GM21515 (cell line): Measurements from ENCODE around the gene DLGAP3.

ENCODE experiments used
- ATAC-seq: cut with Tn5 transposase; IDR thresholded peaks from one replicate; pipeline ENCODE4 v1.9.1; 2021; ENCODE audit not compliant: unreplicated experiment

The DLGAP3 gene

GRCh38 chr1:34906222-34906621, 23.2 kb downstream of the DLGAP3 start:
- ATAC-seq = no peak

- no peak for ATAC-seq
Measured at GRCh38 chr1:34905098-34905459, 24.4 kb downstream of the DLGAP3 start.

- ATAC-seq = no peak
Measured at GRCh38 chr1:34904236-34905097, 25.0 kb downstream of the DLGAP3 start.

GRCh38 chr1:34901919-34902318, 27.5 kb downstream of the DLGAP3 start:
- no peak for ATAC-seq

- ATAC-seq = no peak
Measured at GRCh38 chr1:34900775-34901502, 28.5 kb downstream of the DLGAP3 start.

- ATAC-seq = no peak
Measured at GRCh38 chr1:34899906-34900305, 29.5 kb downstream of the DLGAP3 start.

GRCh38 chr1:34899471-34899870, 30.0 kb downstream of the DLGAP3 start:
- no peak for ATAC-seq

- no peak for ATAC-seq
Measured at GRCh38 chr1:34898330-34898761, 31.1 kb downstream of the DLGAP3 start.

GRCh38 chr1:34896612-34897011, 32.8 kb downstream of the DLGAP3 start:
- no peak for ATAC-seq

- no peak for ATAC-seq
Measured at GRCh38 chr1:34889705-34890104, 39.7 kb downstream of the DLGAP3 start.

- ATAC-seq = no peak
Measured at GRCh38 chr1:34887593-34887992, 41.9 kb downstream of the DLGAP3 start.

- ATAC-seq = no peak
Measured at GRCh38 chr1:34885405-34886247, 43.8 kb downstream of the DLGAP3 start.

- ATAC-seq = no peak
Measured at GRCh38 chr1:34884961-34885360, 44.5 kb downstream of the DLGAP3 start.

GRCh38 chr1:34884536-34884935, 44.9 kb downstream of the DLGAP3 start:
- ATAC-seq = no peak

- no peak for ATAC-seq
Measured at GRCh38 chr1:34879230-34879629, 50.2 kb downstream of the DLGAP3 start.

- no peak for ATAC-seq
Measured at GRCh38 chr1:34876406-34876805, 53.0 kb downstream of the DLGAP3 start.

GRCh38 chr1:34874296-34874952, 55.0 kb downstream of the DLGAP3 start:
- no peak for ATAC-seq

GRCh38 chr1:34872133-34872503, 57.3 kb downstream of the DLGAP3 start:
- ATAC-seq = no peak

GRCh38 chr1:34871443-34872132, 57.9 kb downstream of the DLGAP3 start:
- ATAC-seq = no peak

- ATAC-seq = no peak
Measured at GRCh38 chr1:34870395-34870794, 59.1 kb downstream of the DLGAP3 start.
